Dedifferentiated amniotic fluid mesenchymal stem cell (primary cell): ENCODE results near the gene ANO7.

Source experiments
- DNase-seq: peaks from one replicate; pipeline ENCODE4 v3.0.0-alpha.2; 2016; ENCODE audit errors: extremely low spot score

ANO7 gene

DNA sequence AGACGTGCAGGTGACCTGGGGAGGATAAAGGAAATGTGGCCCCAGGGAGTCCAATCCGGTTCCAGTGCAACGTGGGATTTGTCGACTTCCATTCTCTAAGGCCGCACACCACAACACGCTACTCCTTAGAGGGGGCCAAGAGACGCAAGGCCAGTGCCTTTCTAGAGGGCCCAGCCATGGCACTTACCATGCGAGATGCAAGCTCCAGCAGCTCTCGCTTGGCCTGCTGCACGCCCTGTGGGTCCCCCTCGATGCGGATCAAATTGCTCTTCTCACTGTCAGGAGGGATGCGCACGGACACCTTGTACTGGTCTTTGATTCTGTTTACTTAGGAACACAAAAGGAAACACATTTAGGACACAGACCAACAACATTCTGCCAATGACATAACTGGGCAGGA, 61.2 kb downstream of the ANO7 start:
- no peak for DNase-seq

DNA sequence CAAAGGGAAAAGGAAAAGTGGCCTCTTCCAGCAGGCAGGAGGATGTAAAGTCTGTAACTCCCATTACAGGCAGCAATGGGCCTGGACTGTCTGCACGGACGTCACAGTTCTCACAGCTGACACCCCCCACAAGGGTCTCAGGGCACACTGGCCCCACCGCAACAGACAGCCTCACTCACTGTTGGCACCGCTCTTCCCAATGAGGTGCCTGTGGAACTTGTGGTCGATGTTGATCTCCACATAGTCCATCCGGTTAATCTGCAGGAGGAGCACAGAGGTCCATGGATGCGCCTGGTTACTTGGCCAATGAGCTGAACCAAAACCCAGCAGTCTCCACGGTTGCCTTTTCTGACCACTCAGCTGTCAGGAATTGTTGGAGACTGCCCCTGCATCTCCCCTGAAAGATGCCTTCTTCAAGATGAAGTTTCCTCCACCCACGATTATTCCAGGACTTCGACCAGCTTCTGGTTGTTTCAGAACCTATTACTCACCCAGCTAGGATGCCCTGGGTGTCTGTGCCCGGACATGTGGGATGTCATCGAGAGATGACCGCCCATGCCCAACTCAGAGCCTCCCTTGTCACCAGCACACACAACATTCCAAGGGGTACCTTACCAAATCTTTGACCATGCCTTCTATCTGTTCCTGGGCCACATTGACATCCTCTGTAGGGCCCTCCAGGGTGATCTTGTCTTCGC, 64.5 kb downstream of the ANO7 start:
- DNase-seq: no peak

DNA sequence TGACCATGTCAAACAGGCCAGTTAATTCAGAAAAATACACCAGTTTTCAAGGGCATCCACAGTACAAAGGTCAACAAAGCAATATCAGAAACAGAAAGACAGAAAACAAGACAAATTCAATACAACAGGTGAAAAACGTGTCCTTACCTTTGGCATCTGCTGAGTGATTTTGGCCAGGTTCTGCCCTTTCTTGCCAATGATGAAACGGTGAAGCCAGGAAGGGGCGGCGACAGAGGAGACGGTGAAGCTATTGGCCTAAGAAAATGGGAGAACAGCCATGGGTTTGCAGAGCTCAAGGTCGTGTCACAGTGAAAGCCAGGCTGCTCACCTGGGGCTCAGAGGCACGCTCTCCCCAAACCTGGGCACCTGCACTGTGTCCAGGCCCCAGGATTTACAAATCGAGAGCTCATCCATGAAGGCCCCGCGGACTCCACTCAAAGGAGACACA, 66.5 kb downstream of the ANO7 start:
- DNase-seq: no peak

DNA sequence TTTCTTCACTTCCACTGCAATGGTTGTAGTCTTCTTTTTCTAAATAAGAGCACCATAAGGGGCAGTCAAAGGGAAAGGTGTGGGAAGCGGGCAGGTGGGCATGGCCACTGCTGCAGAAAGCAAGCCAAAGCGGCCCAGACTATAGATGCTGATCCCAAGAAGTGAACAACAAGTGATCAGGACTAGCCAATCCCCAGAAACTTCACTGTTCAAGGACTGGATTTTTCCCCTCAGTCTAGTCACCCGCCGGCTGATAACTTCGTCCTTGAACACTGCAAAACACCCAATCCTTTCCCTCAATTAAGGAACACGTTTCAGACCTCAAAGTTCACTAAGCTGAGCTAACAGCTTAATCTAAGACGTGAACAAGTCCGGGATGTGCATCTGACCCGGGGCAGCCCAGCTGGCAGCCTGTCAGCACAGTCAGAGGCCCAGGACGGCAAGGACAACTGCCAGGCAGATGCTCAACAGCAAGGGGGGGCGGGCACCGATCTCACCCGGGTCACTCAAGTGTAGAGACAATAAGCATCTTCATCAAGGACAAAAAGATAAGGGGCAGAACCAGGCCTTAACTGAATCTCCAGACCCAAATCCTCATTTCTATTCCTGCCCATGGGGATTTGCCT, 67.2 kb downstream of the ANO7 start:
- DNase-seq: no peak

DNA sequence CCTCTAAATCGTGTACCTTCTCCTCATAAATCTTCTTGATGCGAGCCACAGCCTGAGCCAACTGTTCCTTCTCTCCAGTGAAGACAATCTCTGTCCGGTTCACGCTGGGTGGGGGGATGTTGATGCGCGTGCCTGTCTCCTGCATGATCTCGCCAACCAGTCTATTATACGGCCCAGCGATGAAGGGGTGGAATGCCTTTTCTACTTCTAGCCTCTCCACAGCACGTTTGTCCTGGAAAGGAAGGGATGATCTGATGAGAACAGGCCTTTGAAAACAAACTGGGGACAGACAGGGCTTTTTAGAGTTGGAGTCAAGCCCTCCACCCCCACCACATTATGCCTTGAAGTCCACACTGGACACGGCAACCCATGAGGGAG, 67.7 kb downstream of the ANO7 start:
- DNase-seq: no peak

DNA sequence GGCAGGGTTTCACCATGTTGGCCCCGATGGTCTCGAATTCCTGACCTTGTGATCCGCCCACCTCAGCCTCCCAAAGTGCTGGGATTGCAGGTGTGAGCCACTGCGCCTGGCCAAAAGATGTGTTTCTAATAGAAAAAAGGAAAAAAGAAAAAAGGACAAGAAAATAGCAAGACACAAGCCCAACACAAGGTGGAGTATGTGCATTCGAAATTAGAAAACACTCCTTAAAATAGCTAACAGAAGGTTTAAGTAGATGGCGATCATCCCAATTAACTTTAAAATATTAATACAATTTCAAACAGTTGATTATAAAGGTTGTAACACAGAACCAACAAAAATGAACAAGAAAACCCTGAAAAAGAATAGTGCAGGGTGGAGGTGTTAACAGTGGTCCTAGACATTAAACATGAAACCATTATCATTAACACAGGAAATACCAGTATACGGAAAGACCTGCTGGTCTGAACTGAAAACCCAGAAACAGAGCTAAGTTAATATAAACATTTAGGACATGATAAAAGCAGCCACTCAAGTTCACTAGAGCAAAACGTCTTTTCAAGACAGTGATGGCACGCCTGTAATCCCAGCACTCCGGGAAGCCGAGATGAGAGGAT, 69.0 kb downstream of the ANO7 start:
- no peak for DNase-seq

DNA sequence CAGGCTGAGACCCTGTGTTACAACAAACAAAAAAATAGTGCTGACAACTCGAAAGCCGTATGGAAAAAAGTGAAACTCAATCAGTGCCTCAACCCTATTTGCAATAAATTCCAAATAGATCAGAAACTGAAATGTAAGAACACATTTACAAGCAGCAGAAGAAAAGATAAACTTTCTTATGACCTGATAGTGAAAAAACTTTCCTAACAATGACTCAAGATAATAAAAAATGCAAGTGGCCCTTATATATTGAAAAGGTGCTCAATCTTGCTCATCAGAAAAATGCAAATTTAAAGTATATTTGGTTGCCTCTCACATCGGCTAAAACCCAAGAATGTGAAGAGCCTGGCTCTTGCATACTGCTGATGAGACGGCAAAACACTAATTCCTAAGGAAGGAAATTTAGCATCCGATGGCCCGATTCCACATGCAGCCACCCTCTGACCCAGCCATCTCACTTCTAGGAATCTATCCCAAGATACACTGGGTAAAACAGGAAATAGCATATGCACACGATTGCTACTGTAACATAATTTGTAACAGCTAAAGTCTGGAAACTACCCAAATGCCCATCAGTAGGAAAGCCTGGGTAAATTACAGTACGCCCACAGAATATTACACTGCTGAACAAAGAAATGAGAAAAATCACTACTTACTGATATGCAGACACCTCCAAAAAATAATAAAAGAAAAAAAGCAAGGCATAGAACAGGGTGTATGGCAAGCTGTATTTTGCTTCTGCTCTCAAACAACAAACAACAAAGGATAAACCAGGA, 70.2 kb downstream of the ANO7 start:
- DNase-seq: no peak

DNA sequence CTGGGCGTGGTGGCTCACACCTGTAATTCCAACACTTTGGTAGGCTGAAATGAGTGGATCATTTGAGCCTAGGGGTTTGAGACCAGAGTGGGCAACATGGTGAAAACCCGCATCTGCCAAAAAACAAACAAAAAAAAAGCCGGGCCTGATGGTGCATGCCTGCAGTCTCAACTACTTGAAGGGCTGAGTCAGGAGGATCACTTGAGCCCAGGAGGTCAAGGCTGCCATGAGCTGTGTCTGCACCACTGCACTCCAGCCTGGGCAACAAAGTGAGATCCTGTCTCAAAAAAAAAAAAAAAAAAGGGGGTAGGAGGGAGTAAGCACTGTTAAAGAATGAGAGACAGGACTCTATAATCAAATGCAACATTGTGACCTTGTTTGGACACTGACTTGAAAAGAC, 72.4 kb downstream of the ANO7 start:
- no peak for DNase-seq

DNA sequence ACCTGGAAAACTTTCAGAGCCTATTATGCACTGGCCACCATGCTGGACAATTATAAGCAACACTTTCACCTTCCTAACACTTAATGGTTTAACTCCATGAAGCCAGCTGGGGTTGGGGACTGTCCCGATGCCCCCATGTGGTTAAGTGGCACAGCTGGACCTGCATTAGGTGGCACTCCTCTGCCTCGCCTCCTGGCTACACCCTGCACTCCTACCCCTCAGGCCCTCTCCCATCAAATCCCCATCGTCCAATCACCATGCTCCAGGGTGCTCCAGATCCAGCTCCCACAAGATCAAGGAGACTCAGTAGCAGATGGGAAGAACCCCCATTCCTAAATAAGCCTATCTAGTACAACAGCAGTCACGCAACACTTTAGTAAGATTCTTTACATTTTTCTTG, 73.2 kb downstream of the ANO7 start:
- DNase-seq: no peak

DNA sequence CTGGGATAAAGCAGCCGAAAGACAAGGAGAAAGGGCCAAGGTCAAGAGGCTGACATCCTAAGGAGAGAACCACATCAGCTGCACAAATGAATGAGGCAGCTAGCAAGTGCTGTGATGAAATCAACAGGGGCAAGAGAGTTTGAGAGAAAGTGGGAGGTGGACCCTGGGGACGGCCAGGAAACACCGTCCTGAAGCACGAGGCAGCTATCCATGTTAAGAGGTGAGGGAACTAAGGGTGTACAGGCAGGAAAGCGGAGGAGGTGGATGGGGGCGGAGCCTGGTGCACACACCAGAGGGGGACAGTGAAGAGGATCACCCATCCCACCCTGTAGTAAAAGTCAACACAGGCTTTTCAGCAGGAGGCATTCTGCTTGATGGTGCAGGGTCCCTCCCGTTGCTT, 74.6 kb downstream of the ANO7 start:
- DNase-seq: no peak

DNA sequence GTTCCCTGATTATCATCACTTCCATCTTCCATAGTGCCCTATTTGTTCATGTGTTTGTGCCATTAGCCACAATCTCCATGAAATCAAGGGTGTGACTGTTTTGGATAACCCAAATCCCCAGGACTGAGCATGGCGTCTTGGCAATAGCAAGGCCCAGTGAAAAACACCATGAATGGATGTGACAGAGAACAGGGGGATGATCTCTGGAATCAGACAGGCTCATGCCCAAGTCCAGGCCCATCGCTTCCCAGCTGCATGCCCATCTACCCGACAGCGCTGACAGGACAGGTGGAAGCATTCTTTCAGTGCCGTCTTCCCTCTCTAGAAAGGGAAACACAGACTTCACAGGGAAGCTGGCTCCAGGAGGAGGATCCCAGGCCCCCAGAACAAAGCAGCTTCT, 77.0 kb downstream of the ANO7 start:
- no peak for DNase-seq

DNA sequence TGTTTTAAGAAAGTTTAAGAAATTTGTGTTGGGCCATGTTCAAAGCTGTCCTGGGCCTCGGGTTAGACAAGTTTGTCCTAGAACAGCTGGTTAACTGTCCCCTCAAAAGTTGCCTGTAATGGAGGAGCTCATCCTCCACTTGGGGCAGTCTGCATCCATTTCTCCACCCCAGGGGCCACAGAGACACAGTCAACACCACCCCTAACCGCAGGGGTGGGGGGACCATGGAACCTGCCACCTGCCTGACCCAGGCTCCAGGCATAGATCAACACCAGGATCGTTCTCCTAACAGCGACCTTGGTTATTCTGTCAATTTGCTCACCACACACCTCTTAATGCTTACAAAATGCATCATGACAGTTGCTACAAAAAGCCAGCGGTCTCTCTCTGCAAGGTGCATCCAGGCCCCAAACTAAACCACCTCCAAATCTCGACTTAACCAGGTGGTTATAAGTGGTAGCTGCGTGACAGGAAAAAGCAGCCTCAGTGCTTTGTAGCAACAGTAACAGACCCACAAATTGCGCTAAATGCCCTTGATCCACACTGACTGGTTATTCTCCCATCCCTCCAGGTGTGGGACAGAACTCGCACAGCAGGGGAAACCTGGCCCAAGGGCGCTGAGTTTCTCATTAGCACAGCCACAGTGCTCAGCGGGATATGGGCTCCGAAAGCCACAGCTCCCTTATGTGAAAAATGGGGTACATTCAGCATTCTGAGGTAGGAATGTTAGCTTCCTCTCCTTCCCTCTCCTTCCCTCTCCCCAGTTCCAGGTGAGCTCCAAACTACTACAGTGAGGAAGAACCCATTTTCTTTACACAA, 79.0 kb downstream of the ANO7 start:
- DNase-seq: no peak

DNA sequence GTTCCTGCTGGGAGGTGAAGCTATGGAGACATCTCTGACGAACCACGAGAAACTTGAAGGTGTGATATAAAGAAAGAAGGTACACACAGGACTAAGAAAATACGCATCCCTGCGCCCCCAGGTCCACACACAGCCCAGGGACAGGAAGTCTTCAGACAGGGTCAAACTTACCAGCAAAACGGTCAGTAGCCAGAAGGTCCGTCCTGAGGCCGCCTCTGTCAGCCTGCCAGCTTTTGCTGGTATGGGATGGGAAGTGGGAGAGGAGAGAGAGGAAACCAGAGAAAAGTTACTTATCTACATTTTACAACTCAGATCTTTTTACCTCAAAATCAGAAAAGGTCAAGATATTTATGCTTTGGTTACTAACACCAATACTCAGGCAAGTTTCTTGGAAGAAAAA, 79.8 kb downstream of the ANO7 start:
- no peak for DNase-seq

DNA sequence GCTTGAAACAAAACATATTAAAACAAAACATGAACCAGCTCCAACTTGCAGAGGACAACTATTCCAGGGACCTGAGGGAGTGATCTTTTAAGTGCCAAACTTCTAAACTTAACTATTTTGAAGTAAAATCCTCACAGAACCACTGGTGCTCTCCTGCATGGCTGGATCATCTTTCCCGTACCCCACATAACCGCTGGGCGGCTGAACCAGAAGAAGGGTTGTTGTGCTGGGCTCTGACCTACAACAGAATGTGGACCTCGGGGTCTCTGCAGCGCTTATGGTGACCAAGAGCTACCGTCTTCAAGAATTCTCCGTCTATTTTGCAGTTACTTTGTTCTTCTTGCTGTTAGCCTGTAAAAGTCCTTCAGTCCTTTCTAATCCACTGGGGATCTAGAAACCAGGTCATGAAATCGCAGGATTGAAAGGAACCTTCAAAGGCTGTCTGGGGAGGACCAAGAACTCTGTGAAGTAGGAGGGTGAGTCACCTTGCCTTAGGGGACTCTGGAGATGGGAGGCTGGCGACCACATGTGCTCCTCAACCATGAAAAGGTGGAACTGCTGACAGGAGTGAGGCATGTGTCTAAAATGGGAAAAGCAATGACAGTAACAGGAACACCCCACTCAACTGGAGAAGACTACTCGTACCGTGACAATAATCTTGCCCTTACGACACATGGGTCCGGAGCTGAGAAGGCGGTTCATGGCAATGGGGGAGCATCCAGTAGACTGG, 80.4 kb downstream of the ANO7 start:
- peak; percentile 49 for DNase-seq

DNA sequence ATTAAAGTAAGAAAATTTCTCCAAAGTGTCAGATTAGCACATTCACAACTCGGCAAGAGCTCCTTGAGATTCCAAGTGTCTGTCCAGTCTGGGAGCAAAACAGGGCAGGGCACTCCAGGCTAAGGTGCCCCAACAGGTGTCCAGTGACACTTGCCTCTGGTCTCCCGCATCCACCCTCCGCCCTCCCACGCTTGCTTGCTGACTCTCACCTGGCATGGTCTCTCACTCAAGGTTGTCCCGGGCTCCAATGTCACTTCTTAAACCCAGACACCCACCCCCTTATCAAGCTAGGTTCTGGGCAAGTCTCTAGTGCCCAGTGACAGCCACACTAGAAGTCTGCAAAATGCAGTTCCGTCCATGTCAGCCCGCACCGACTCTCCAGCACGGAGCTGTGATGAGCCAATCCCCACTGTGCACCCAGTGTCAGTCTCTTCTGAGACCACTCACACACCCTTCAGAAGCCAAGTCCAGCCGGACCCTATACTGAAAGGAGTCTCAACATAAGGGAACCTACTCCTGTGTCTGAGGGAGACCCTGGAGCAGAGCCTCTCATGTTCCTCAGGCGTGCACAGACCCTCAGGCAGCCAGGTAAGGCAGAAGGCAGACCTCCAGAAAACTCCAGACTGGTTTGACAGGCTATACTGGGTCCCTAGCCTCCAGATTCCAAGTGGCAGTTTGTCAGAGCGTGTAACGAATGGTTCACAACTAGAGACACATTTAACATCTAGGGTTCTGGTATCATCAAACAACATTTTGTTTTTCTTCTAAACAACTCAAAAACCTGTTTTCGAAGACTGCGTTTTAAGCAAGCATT, 81.4 kb downstream of the ANO7 start:
- DNase-seq: no peak

DNA sequence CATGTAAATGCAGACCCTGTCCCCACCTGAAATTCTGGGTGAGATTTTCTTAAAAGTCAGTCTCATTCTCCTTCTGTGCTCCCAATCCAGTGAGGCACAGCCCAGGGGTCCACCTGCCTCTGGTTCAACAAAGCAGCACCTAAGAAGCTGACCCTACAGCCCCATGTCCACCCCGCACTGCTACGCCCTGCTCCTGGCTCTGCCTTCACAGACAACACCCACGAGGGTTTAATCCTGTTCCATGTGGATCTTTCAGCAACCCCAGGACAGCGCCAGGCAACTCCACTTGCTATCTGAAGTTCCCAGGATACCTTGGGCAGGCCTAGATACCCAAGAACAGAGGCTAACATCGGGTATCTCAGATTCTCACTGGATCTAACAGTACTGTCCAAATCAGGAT, 82.1 kb downstream of the ANO7 start:
- DNase-seq: no peak

DNA sequence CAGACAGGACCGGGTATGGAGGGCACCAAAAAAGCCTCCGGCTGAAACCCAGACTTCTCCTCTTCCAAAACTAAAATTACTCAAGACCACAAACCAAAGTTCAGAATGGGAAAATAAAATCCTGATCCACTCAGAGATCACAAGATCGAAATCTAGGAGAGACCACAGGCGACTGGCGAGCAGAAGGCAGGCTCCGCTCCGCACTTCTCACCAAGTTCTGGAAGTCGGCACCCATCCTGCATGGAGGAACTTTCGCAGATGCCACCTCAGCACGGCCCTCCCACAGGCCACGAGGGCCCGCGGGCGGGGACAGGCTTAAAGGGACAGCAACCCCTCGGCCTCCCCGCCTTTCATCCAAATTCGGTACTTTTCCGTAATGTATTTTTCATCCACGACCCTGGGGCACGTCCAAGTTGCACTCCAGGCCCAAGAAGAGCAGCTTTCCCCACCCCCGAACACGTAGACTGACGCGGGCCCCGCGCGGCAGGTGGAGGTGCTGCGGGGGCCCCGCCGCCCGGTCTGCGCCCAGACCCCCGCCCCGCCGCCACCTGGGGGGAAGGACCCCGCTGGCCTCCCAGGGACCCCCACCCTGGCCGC, 83.3 kb downstream of the ANO7 start:
- peak; percentile 79 for DNase-seq

DNA sequence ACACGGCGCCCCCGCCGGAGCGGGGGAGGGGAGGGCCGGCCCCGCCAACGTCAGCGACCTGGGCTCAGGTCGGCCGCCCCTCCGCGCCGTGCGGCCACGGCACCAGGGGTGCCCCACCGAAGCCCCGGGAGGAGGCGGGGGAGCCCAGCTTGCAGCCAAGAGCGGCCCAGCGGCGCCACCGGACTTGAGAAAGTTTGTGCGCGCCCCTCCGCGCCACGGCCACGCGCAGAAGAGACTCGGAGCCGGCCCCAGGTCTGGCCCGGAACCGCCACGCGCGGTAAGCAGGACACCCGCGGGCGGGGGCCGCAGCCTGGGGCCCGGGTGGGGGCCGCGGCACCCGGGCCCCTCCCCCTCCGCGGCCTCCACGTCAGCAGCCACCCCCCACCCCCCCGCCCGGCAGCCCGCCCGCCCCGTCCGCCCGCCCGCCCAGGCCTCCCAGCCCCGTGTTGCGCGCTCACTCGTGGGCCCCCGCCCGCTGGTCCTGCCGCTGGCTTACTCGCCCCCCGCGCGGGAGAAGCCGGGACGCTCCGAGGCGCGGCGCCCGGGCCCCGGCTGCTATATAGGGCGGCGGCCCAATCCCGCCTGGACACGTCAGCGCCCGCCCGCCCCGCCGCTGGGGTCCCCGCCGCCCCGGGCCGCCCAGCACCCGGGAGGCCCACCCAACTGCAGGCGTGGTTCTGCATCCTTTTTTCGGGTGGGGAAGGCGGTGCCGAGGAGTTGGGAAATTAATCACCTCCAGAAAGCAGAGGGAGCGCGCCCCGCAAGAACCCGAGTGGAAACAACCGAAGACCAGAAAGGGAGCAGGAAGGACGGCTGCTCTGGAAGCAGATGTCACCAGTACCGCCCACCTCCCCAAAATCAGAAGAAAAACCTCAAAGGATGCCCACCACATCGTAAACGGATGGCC, 84.1 kb downstream of the ANO7 start:
- peak; percentile 43 for DNase-seq
